ENCODE results near the gene VAV3. TPM values are rescaled to one million over a fixed set of nuclear protein-coding genes. Genes with fewer than 3 reads are reported as not detected.

Gene VAV3
- total RNA-seq, 1 experiment from 2014 or later: 10.0 TPM

DNA sequence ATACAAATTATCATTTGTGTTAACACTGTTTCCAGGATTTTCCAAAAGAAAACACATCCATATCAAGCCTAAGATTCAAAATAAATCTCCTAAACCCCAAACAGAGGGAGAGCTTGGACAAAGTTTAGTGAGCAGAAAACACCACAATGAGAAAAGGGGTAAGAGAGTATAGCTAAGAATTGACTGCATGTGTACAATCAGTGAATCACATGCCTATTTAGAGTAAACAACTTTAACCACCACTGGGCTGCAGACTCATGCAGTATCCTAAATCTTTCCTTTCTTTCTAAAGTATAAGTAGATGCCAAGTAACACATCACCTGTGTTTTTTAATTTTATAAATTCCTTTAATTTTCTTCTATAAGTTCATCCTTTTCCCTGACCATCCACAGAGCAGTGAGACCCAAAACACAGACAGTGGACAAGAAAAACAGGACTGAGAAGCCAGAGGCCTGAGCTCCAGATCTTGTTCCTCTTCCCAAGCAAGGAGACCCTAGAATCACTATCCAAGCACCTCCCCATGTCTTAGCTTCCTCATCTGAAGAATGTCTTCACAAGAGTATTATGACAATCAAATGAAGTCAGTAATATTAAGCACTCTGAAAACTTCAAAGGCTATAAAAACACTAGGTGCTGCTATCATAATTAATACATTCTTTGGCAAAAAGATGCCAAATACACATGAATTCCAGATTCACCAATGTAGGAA lies 93.1 kb downstream of the VAV3 start:
- no peak for TF ChIP-seq MYBL2 (CRISPR knock-in tag; IDR thresholded peaks at IDR 0.05)
- no peak for TF ChIP-seq CTCF (IDR thresholded peaks at IDR 0.05)
- TF ChIP-seq ZNF121 (CRISPR knock-in tag; IDR thresholded peaks at IDR 0.05): no peak
- TF ChIP-seq, protein P1, sequence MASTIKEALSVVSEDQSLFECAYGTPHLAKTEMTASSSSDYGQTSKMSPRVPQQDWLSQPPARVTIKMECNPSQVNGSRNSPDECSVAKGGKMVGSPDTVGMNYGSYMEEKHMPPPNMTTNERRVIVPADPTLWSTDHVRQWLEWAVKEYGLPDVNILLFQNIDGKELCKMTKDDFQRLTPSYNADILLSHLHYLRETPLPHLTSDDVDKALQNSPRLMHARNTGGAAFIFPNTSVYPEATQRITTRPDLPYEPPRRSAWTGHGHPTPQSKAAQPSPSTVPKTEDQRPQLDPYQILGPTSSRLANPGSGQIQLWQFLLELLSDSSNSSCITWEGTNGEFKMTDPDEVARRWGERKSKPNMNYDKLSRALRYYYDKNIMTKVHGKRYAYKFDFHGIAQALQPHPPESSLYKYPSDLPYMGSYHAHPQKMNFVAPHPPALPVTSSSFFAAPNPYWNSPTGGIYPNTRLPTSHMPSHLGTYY (CRISPR knock-in tag; IDR thresholded peaks at IDR 0.05): no peak
- TF ChIP-seq CBFB (CRISPR knock-in tag; IDR thresholded peaks at IDR 0.05; ENCODE audit: low read depth): no peak
- TF ChIP-seq OVOL2 (CRISPR knock-in tag; IDR thresholded peaks at IDR 0.05; ENCODE audit: borderline replicate concordance): no peak
- no peak for TF ChIP-seq IRF2 (CRISPR knock-in tag; IDR thresholded peaks at IDR 0.05; ENCODE audit: borderline replicate concordance, low read depth)
- TF ChIP-seq TP53 (CRISPR knock-in tag; IDR thresholded peaks at IDR 0.05): no peak
- TF ChIP-seq MLX (CRISPR knock-in tag; IDR thresholded peaks at IDR 0.05): no peak
- no peak for TF ChIP-seq ZNF416 (CRISPR knock-in tag; IDR thresholded peaks at IDR 0.05)
- TF ChIP-seq RELA (CRISPR knock-in tag; IDR thresholded peaks at IDR 0.05; ENCODE audit: borderline replicate concordance): no peak
- TF ChIP-seq FOXP1 (CRISPR knock-in tag; IDR thresholded peaks at IDR 0.05; ENCODE audit: borderline replicate concordance): no peak
- TF ChIP-seq HMGA2 (CRISPR knock-in tag; IDR thresholded peaks at IDR 0.05): no peak
- H3K27me3 Mint-ChIP-seq (ENCODE audit: low read depth): no peaks in the 10 kb centered on the region
- peaks cover 15% of the 10 kb centered on the region for H3K36me3 Mint-ChIP-seq
- no peak overlapping the region for H3K4me3 Mint-ChIP-seq
- DNase-seq (ENCODE audit: low spot score) (no peak), ATAC-seq (no peak)
- ChIA-PET CTCF (interaction anchor here (1.3 kb wide), 1 partner anchor 90 kb away, joined by 3 read pairs; no protein-coding TSS in a partner anchor), POLR2A (no interaction called here)
- H3K27ac Mint-ChIP-seq: no peak overlapping the region
- peaks cover 41% of the 10 kb centered on the region for H3K4me1 Mint-ChIP-seq
- peaks cover 14% of the 10 kb centered on the region for H3K9me3 Mint-ChIP-seq

- no peak for DNase-seq (ENCODE audit: low spot score)
- H3K4me3 Mint-ChIP-seq: no peak overlapping the region
- ChIA-PET CTCF (interaction anchor here (0.6 kb wide), 1 partner anchor 96 kb away, joined by 4 read pairs; no protein-coding TSS in a partner anchor), POLR2A (no interaction called here)
- no peak for ATAC-seq
- H3K9me3 Mint-ChIP-seq: peaks cover 14% of the 10 kb centered on the region
- H3K4me1 Mint-ChIP-seq: peaks cover 40% of the 10 kb centered on the region
- H3K27ac Mint-ChIP-seq: no peak overlapping the region
- no peaks in the 10 kb centered on the region for H3K27me3 Mint-ChIP-seq (ENCODE audit: low read depth)
- peaks cover 15% of the 10 kb centered on the region for H3K36me3 Mint-ChIP-seq
- TF ChIP-seq, protein P2, sequence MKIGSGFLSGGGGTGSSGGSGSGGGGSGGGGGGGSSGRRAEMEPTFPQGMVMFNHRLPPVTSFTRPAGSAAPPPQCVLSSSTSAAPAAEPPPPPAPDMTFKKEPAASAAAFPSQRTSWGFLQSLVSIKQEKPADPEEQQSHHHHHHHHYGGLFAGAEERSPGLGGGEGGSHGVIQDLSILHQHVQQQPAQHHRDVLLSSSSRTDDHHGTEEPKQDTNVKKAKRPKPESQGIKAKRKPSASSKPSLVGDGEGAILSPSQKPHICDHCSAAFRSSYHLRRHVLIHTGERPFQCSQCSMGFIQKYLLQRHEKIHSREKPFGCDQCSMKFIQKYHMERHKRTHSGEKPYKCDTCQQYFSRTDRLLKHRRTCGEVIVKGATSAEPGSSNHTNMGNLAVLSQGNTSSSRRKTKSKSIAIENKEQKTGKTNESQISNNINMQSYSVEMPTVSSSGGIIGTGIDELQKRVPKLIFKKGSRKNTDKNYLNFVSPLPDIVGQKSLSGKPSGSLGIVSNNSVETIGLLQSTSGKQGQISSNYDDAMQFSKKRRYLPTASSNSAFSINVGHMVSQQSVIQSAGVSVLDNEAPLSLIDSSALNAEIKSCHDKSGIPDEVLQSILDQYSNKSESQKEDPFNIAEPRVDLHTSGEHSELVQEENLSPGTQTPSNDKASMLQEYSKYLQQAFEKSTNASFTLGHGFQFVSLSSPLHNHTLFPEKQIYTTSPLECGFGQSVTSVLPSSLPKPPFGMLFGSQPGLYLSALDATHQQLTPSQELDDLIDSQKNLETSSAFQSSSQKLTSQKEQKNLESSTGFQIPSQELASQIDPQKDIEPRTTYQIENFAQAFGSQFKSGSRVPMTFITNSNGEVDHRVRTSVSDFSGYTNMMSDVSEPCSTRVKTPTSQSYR (CRISPR knock-in tag; IDR thresholded peaks at IDR 0.05): no peak
- TF ChIP-seq ATF1 (CRISPR knock-in tag; IDR thresholded peaks at IDR 0.05) (no peak), ZNF263 (CRISPR knock-in tag; IDR thresholded peaks at IDR 0.05; ENCODE audit: low read depth) (no peak), IRF1 (CRISPR knock-in tag; IDR thresholded peaks at IDR 0.05) (no peak), OVOL2 (CRISPR knock-in tag; IDR thresholded peaks at IDR 0.05; ENCODE audit: borderline replicate concordance) (no peak), AFF4 (CRISPR knock-in tag; IDR thresholded peaks at IDR 0.05; ENCODE audit: borderline replicate concordance) (no peak), HMGA2 (CRISPR knock-in tag; IDR thresholded peaks at IDR 0.05) (no peak), NFE2L1 (CRISPR knock-in tag; IDR thresholded peaks at IDR 0.05) (no peak)
- TF ChIP-seq, protein P3, sequence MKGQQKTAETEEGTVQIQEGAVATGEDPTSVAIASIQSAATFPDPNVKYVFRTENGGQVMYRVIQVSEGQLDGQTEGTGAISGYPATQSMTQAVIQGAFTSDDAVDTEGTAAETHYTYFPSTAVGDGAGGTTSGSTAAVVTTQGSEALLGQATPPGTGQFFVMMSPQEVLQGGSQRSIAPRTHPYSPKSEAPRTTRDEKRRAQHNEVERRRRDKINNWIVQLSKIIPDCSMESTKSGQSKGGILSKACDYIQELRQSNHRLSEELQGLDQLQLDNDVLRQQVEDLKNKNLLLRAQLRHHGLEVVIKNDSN (CRISPR knock-in tag; IDR thresholded peaks at IDR 0.05): no peak
- TF ChIP-seq, protein P4, sequence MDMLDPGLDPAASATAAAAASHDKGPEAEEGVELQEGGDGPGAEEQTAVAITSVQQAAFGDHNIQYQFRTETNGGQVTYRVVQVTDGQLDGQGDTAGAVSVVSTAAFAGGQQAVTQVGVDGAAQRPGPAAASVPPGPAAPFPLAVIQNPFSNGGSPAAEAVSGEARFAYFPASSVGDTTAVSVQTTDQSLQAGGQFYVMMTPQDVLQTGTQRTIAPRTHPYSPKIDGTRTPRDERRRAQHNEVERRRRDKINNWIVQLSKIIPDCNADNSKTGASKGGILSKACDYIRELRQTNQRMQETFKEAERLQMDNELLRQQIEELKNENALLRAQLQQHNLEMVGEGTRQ (CRISPR knock-in tag; IDR thresholded peaks at IDR 0.05): no peak
Measured at GRCh38 chr1:107871259-107871658, 93.7 kb downstream of the VAV3 start.

Data from WTC11 (cell line).